Activated T-cell treated with anti-CD3 and anti-CD28 coated beads, Interleukin-2, amount 50 U/mL, for 1 hour (primary cell): ENCODE results near the gene TMCO1.
"Not testable (repeated sequence)": the region's sequence is repeated elsewhere in the genome, so short reads cannot be mapped to it uniquely, and the experiment has no call there.

Experiments used
- DNase-seq: peaks from one replicate; pipeline ENCODE4 v3.0.0-alpha.2; 2020

Gene TMCO1

DNA sequence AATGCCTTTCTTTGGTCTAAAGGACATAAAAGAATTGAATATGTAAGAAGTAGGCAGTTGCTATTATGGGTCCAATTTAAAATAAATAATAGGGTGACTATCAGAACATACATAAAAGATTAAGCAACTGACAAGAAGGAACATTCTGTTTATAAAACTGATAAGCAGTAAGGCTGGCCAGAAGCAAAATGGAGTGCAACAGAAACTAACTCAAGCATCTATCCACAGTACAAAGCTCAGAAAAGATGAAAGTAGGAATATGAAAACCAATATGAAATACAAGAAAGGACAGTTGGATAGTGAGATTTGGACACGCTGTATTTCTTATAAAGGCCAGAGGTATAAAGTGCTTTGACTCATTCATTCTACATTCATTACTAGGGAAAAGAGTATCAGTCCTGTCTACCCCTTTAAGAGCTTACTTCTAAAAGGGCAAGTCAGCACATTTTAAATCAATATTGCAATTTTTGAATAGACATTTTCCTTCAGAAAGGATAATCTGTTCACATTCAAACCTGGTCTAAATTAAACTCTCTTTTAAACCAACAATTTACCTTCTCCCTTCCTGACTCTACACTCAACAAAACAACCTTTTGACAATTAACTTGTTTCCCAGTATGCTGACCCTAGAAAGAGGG is 84.7 kb downstream of the TMCO1 start:
- no peak for DNase-seq

DNA sequence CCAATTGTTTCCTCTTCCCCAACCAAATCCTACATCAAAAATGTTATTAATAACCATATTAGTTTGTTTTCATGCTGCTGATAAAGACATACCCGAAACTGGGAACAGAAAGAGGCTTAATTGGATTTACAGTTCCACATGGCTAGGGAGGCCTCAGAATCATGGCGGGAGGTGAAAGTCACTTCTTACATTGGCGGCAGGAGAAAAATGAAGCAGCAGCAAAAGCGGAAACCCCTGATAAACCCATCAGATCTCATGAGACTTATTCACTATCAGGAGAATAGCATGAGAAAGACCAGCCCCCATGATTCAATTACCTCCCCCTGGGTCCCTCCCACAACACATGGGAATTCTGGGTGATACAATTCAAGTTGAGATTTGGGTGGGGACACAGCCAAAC is 87.9 kb downstream of the TMCO1 start:
- not testable (repeated sequence) for DNase-seq

DNA sequence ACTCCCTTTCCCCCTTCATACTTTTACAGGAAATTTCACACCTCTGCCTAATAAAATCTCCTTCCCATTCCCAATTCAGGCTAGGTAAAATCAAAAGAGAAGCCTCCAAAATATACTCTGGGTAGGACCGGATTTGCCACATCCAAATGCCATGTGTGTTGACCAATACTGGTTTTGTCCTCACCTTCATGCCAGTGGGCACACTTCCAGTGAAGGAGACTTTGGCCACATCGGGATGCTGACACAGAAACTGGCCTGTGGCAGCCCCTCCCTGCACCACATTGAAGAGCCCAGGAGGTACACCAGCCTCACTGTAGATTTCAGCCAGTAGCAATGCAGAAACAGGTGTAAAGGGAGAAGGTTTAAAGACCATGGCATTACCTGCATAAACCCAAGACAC is 88.4 kb downstream of the TMCO1 start:
- DNase-seq = no peak

DNA sequence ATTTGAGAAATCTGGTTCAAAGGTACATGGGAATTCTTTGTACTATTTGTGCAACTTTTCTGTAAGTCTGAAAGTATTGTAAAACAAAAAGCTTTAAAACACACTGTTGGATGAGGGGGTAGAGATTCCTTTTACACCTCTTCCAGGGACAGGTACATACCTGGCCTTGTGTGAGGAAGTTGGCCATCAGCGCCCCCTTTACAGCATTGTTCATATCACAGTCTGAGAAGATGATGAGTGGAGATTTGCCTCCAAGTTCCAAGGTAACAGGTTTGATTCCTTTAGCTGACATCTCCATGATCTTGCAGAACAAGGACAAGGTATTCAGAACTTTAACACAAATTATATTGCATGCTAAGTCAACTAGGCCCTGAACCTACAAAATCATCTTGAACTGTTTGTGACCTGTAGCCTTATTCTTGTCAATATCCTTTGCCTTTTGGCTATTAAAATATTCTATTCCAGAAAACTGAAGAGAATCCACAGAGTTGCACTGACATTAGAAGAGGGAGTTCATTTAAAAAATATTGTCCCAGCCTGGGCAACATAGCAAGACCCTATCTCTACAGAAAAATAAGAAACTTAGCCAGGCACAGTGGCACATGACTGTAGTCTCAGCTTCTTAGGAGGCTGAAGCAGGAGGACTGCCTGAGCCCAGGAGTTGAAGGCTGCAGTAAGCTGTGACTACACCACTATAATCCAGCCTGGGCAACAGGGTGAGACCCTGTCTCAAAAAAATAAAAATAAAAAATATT is 89.2 kb downstream of the TMCO1 start:
- no peak for DNase-seq

DNA sequence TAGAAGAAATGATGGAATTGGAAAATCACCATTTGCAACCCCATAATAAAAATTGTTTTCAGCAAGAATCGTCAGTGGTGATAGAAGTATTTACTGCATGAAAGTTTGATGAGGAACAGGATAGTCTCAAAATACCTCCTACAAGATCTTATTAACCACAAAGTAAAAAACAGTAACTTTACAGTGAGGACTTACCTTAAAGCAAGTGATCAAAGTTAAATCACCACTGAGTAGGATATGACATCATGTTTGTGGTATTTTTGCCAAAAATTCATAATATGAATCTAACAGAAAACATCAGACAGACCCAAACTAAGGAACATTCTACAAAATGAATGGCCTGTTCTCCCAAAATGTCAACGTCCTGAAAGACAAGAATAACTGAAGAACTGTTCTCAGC is 90.2 kb downstream of the TMCO1 start:
- DNase-seq = no peak
